Smooth muscle cell (in vitro differentiated cells): ENCODE measurements around the gene LILRB5. TPM values are rescaled to one million over a fixed set of nuclear protein-coding genes. Genes with fewer than 3 reads are reported as not detected.
"Not testable (repeated sequence)": the region's sequence is repeated elsewhere in the genome, so short reads cannot be mapped to it uniquely, and the experiment has no call there.

Experiments used
- DNase-seq: peaks from one replicate; lab custom pipeline; 2025; ENCODE audit not compliant: unreplicated experiment; lab: John Stamatoyannopoulos, UW
- H2AFZ ChIP-seq: fragments of 200-600 bp; sonication (generic); 2 replicates; pipeline ENCODE4 v1.6.0; 2016; ENCODE audit warnings: antibody characterized with exemption, low read depth, mild to moderate bottlenecking
- H3F3A ChIP-seq: fragments of 200-600 bp; sonication (generic); 2 replicates; pipeline ENCODE4 v1.6.0; 2017; ENCODE audit warnings: antibody characterized with exemption, low read depth
- H3K27ac ChIP-seq: fragments of 200-600 bp; sonication (generic); 2 replicates; pipeline ENCODE4 v1.5.1; 2016; ENCODE audit warnings: low read depth, mild to moderate bottlenecking
- H3K27me3 ChIP-seq: fragments of 200-600 bp; sonication (generic); 2 replicates; pipeline ENCODE4 v1.6.1; 2016; ENCODE audit warnings: low read depth, mild to moderate bottlenecking
- H3K36me3 ChIP-seq: fragments of 200-600 bp; sonication (generic); 2 replicates; pipeline ENCODE4 v1.5.1; 2016; ENCODE audit warnings: low read depth
- H3K4me1 ChIP-seq: fragments of 200-600 bp; sonication (generic); 2 replicates; pipeline ENCODE4 v1.5.1; 2016; ENCODE audit warnings: low read depth
- H3K4me2 ChIP-seq: fragments of 200-600 bp; sonication (generic); 2 replicates; pipeline ENCODE4 v1.6.0; 2016; ENCODE audit warnings: mild to moderate bottlenecking
- H3K4me3 ChIP-seq: fragments of 200-600 bp; sonication (generic); 2 replicates; pipeline ENCODE4 v1.5.1; 2016; ENCODE audit warnings: mild to moderate bottlenecking
- H3K79me2 ChIP-seq: fragments of 200-600 bp; sonication (generic); 2 replicates; pipeline ENCODE4 v1.6.0; 2016; ENCODE audit warnings: low read depth, mild to moderate bottlenecking
- H3K9ac ChIP-seq: fragments of 200-600 bp; sonication (generic); 2 replicates; pipeline ENCODE4 v1.6.0; 2016; ENCODE audit warnings: low read depth
- H3K9me3 ChIP-seq: fragments of 200-600 bp; sonication (generic); replicated peaks from 2 replicates; pipeline ENCODE4 v1.5.1; 2016; ENCODE audit warnings: low read depth
- H4K20me1 ChIP-seq: fragments of 200-600 bp; sonication (generic); 2 replicates; pipeline ENCODE4 v1.6.0; 2016; ENCODE audit warnings: low read depth
- CTCF ChIP-seq: fragments of 200-600 bp; sonication (generic); IDR thresholded peaks from 2 replicates; pipeline ENCODE4 v1.5.1; 2017; ENCODE audit warnings: borderline replicate concordance, mild to moderate bottlenecking, antibody characterized with exemption; ENCODE audit not compliant: insufficient read depth, poor library complexity, severe bottlenecking
- WGBS: methylation state at CpG from one replicate; pipeline ENCODE4 v1.1.7; 2016; ENCODE audit warnings: low lambda C conversion rate; 5-methylcytosine and 5-hydroxymethylcytosine counted together
- polyA plus RNA-seq: library from polyadenylated mRNA; unstranded; fragments of >200 nt; fragmentation: Nextera tagmentation; extraction: Ambion mirVana; gene quantifications from 2 replicates; pipeline ENCODE4 v1.2.1, GENCODE V29; 2016
- total RNA-seq: library from RNA; depleted of rRNA; stranded (reverse); fragments of >200 nt; gene quantifications from 2 replicates; pipeline ENCODE4 v1.2.3, GENCODE V29; 2014

Gene LILRB5
- total and polyA plus RNA-seq, 2 experiments from 2014 or later = not detected

GRCh38 chr19:54239491-54240371 lies 17.3 kb downstream of the LILRB5 start:
- not testable (repeated sequence) for H3K79me2 ChIP-seq, H2AFZ ChIP-seq, H4K20me1 ChIP-seq, DNase-seq, H3K9ac ChIP-seq, H3K4me1 ChIP-seq, H3K9me3 ChIP-seq, H3K27ac ChIP-seq, H3K36me3 ChIP-seq, H3K4me3 ChIP-seq, H3F3A ChIP-seq, H3K4me2 ChIP-seq
- H3K27me3 ChIP-seq = peaks cover 22% of the 10 kb centered on the region
- 87% methylated on average over 13 of the region's 21 CpGs for WGBS

GRCh38 chr19:54233941-54234340 lies 23.1 kb downstream of the LILRB5 start:
- DNase-seq = no peak
- H2AFZ ChIP-seq = no peak overlapping the region
- TF ChIP-seq CTCF = no peak
- H3K4me3 ChIP-seq = no peak overlapping the region
- no peak overlapping the region for H3K9ac ChIP-seq
- WGBS = 52% methylated on average over 5 of the region's 5 CpGs
- no peak overlapping the region for H3K4me2 ChIP-seq
- H3K9me3 ChIP-seq = no peaks in the 10 kb centered on the region
- no peak overlapping the region for H3K27ac ChIP-seq
- no peaks in the 10 kb centered on the region for H3K4me1 ChIP-seq
- H3K79me2 ChIP-seq = no peaks in the 10 kb centered on the region
- H4K20me1 ChIP-seq = no peaks in the 10 kb centered on the region
- no peaks in the 10 kb centered on the region for H3F3A ChIP-seq
- peaks cover 29% of the 10 kb centered on the region for H3K27me3 ChIP-seq
- H3K36me3 ChIP-seq = no peaks in the 10 kb centered on the region

- Histone ChIP-seq H3K36me3 (no peaks in the 10 kb centered on the region), H3F3A (no peaks in the 10 kb centered on the region), H4K20me1 (no peaks in the 10 kb centered on the region), H3K9me3 (no peaks in the 10 kb centered on the region), H3K27me3 (peaks cover 13% of the 10 kb centered on the region), H3K27ac (no peak overlapping the region), H3K4me3 (no peak overlapping the region), H3K79me2 (no peaks in the 10 kb centered on the region), H3K4me2 (no peak overlapping the region), H3K4me1 (no peaks in the 10 kb centered on the region), H3K9ac (no peak overlapping the region), H2AFZ (no peak overlapping the region)
- 24% methylated on average over 21 of the region's 21 CpGs for WGBS
- peak; percentile 90 for TF ChIP-seq CTCF
- peak; percentile 78 for DNase-seq
Measured at GRCh38 chr19:54231077-54231931, 25.8 kb downstream of the LILRB5 start.

GRCh38 chr19:54230031-54230430 lies 27.0 kb downstream of the LILRB5 start:
- Histone ChIP-seq H3K79me2 (no peaks in the 10 kb centered on the region), H3K27ac (no peak overlapping the region), H3K4me3 (no peak overlapping the region), H3F3A (no peaks in the 10 kb centered on the region), H2AFZ (no peak overlapping the region), H4K20me1 (no peaks in the 10 kb centered on the region), H3K27me3 (peaks cover 7% of the 10 kb centered on the region), H3K4me1 (no peaks in the 10 kb centered on the region), H3K36me3 (no peaks in the 10 kb centered on the region), H3K9me3 (no peaks in the 10 kb centered on the region), H3K9ac (no peak overlapping the region), H3K4me2 (no peak overlapping the region)
- TF ChIP-seq CTCF = no peak
- 92% methylated on average over 7 of the region's 7 CpGs for WGBS
- DNase-seq = no peak
